HT1080 (cell line): ENCODE results near the gene RTP2. TPM values are rescaled to one million over a fixed set of nuclear protein-coding genes. Genes with fewer than 3 reads are reported as not detected.
A peak's percentile ranks its signal among the peaks of the same experiment; 100 is the strongest.
"Not testable (repeated sequence)": the region's sequence is repeated elsewhere in the genome, so short reads cannot be mapped to it uniquely, and the experiment has no call there.

ENCODE experiments used
- DNase-seq: peaks from one replicate; pipeline ENCODE4 v3.0.0-alpha.2; 2015; ENCODE audit warnings: low read depth
- total RNA-seq: library from RNA; depleted of rRNA; stranded (reverse); fragments of >200 nt; shearing (Covaris generic); gene quantifications from 2 replicates; pipeline ENCODE4 v1.2.3, GENCODE V29; 2014

Gene RTP2
- total RNA-seq, 1 experiment from 2014 or later: not detected

GRCh38 chr3:187714404-187714979, 12.1 kb upstream of the RTP2 start:
- DNase-seq: peak; percentile 81

- DNase-seq: peak; percentile 87
Measured at GRCh38 chr3:187713504-187713903, 11.1 kb upstream of the RTP2 start.

GRCh38 chr3:187709155-187709554, 6.8 kb upstream of the RTP2 start:
- DNase-seq: peak; percentile 26

- DNase-seq: no peak
Measured at GRCh38 chr3:187708696-187709095, 6.3 kb upstream of the RTP2 start.

GRCh38 chr3:187706971-187707370, 4.6 kb upstream of the RTP2 start:
- no peak for DNase-seq

DNA sequence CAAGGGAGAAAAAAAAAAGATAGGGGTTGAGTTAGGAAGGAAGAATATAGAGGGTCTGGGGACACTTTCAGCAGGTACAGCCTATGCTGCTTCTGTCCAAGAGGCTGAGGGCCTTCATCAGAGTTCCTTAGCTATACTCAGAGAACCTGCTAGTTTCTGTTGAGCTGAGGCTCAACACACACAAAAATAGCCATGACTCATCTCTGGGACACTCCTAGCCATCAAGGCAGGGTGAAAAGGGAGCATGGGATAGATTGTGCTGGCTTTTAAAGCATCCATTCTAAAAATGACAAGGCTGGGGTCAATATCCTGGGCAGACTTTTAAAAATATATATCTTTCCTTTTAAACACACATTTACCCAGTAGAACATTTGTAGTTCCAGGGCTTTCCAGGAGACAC, 2.8 kb upstream of the RTP2 start:
- DNase-seq: no peak

DNA sequence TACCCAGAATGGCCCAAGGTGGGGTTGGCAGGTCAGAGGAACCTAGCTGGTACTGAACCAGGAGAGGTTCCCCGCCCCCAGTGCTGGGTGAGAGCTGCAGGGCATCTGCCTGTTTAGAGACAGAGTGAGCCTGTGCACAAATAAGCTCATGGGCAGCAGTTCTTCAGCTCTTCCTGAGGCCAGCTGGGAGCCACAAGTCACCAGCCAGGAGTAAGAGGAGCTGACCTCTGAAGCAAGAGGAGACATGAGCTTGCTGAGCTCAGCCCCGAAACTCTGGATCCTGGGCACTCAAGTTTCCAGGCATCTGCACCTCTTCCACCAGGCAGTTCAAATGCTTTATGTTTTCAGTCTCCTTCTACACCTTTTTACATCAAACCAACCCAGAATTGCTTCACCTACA, 2.1 kb downstream of the RTP2 start:
- DNase-seq: no peak

DNA sequence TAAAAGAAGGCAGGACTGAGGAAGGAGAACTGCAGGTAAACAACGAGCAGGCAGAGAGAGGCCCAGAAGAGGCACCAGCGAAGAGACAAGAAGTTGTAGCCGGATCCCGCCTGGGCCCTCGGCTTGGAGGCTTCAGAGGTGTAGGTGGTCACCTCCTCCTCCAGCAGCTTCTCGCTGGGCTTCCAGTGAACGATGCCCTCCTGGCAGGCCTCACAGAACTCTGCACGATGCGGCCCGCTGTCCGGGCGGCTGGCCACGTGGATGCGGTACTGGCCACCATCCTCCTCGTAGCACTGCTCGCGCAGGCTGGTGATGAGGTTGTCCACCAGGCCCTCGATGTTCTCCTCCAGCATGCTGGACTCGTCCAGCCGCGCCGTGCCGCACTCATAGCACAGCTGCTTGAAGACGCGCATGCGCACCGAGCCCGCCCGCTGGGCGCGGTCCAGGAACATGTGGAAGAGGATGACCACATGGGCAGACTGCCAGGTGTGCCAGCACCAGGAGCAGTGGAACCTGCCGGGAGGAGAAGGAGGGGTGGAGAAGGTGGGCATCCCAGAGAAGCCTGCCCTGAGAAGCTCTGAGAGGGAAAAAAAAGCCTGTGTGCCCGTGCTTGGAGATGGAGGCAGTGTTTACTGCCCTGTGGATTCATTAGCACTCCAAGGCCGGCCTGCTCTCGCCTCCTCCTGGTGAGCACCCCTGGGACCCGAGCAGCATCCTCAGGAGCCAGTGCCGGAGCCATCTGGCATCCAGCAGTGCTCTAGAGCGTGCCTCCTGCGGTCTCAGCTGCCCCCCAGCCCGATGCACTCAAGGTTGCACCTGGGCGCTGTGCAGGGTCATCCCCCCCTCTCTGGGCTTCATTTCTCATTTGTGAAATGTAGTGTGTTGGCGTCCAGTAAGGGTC, 3.6 kb downstream of the RTP2 start:
- DNase-seq: no peak

DNA sequence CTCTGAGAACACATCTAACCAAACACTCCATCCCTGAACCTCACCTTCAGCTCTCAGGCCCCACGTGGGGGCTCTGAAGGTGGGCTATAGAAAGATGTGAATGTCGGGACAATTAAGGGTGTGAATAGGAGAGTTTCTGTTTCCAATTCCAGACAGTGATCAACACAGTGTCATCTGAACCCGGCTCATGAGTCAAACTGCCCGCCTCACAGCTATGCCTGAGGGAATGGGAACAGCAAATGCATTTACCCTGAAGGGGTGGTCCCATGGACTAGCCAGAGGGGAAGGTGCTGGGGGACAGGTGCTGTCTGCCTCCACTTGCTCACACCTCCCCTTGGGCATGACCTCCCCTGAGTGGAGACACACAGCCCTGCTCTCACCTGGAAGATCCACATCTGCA, 6.3 kb downstream of the RTP2 start:
- DNase-seq: no peak

GRCh38 chr3:187695449-187695848, 6.9 kb downstream of the RTP2 start:
- no peak for DNase-seq

- no peak for DNase-seq
Measured at GRCh38 chr3:187694801-187695200, 7.6 kb downstream of the RTP2 start.

DNA sequence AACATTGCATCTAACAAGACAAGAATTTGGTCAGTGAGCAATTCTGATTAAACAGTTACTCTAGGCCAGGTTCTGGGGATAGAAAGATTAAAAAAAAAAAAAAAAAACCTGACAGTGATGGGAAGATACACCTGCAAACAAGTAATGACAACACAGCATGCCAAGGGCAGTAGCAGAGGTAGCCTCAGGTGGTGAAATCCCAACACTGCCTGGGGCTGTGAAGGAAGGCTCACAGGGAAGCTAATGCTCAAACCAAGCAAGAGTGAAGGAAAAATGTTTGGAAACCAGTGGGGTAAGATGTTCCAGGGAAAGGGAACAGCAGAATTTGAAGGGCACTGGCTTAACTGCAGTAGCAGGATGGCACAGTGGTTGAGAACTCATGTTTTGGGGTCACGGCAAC, 8.9 kb downstream of the RTP2 start:
- no peak for DNase-seq

DNA sequence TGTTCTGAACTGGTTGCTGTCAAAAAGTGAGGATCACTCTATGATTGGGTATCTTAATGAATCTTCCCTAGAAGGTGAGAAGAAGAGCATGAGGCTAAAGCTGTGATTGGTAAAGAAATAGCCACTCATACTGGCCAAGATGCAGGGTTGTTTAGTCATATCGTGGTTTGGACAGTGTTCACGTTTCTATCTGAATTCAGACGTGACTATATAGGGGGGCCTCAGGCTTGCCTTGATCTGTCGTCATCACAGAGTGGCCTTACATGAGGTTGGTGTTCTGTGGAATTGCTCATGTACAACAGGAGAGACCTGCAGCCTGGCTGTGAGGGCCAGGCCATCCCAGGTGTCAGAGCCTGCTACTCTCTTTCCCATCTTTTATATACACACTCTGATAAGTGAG, 12.4 kb downstream of the RTP2 start:
- peak; percentile 21 for DNase-seq

GRCh38 chr3:187686621-187687273, 15.6 kb downstream of the RTP2 start:
- DNase-seq: no peak

DNA sequence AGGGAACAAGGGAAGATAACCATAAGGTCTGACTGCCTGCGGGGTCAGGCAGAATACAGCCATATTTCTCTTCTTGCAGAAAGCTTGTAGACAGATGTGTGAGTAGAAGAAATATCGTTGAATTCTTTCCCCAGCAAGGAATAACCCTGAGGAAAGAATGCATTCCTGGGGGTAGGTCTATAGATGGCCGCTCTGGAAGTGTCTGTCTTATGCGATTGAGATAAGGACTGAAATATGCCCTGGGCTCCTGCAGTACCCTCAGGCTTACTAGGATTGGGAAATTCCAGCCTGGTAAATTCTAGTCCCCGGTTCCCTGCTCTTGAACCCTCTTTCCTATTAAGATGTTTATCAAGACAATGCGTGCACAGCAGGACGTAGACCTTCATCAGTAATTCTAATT, 16.4 kb downstream of the RTP2 start:
- no peak for DNase-seq

- peak; percentile 60 for DNase-seq
Measured at GRCh38 chr3:187684880-187685279, 17.5 kb downstream of the RTP2 start.

- no peak for DNase-seq
Measured at GRCh38 chr3:187684444-187684843, 17.9 kb downstream of the RTP2 start.

DNA sequence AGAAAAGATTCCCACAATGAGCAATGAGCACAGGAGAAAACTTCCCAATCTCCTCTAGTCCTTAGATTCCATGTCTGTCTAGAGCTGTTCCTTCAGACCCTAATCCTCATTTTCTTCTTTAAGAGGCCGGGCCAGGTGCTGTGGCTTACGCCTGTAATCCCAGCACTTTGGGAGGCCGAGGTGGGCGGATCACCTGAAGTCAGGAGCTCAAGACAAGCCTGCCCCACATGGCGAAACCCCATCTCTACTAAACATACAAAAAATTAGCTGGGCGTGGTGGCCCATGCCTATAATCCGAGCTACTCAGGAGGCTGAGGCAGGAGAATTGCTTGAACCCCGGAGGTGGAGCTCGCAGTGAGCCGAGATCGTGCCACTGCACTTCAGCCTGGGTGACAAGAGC, 20.6 kb downstream of the RTP2 start:
- not testable (repeated sequence) for DNase-seq

DNA sequence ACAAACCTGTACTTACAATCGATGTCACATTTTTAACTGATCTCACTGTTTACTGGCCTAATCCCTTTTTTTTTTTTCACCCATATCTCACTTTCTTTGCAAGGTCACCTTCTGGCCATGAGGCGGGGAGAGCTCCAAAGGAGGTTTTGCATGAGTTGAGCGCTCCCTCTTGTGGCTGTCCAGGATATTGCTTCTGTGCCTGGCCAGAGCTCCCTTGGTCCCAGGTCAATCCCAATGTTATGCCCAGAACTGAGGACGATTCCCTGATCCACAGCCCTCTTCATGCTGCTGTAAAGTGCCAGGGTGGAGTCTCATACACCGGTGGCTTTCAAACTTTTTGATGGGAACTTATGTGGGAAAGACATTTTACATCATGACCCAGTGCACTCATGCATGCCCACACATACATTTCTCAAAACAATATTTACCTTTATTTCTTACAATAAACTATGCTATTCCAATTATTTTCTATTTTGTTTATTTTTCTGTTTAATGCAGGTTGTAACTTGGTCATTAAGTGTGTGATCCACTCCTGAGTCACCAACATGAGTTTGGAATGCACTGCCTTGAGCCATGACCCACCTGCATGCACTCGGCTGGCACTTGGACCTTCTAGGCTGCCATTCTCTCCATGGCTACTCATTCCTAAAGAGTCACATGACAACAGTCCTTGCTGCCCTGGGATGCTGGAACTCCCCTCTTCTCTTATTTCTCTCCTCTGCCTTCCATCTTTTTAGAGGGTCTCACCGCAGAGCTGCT, 22.5 kb downstream of the RTP2 start:
- peak; percentile 77 for DNase-seq

DNA sequence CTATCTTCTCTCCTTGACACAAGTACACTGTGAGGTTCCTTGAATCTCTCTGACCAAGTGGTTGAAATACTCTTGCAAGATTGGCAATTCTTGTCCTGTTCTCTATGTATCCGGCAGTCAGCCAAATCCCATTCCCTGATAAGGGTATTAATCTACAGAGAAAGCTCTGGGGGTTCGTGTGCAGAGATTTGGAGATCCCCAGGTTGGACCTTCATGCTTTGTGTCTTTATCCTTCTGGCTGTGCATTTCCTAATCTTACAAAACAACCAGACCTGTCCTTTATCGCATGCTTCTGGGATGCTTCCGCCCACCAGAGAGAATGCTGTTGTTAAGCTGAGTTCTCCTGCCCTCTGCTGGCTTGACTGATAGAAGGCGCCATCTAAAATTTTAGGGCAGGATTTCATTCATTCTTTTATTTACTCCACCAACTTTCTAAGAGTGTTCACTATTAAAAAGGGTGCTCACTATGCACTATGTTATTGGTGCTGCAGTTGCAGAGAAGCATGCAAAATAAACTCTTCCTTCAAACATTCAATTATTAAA, 23.6 kb downstream of the RTP2 start:
- peak; percentile 54 for DNase-seq

GRCh38 chr3:187677604-187678003, 24.8 kb downstream of the RTP2 start:
- DNase-seq: no peak
